IMR-90 (cell line): ENCODE measurements around the gene HERC6. TPM values are rescaled to one million over a fixed set of nuclear protein-coding genes. Genes with fewer than 3 reads are reported as not detected.

Experiments
- ATAC-seq: fragments of 200-7000 bp; cut with Tn5 transposase; 2 replicates; pipeline ENCODE4 v1.9.1; 2020; ENCODE audit warnings: low read depth, mild to moderate bottlenecking, moderate library complexity
- BruUV-seq: library from RNA; stranded (reverse); fragments of 400-500 nt; replicated peaks from 2 replicates; lab custom pipeline; 2021; lab: Mats Ljungman, UMichigan
- CTCF ChIA-PET: fragments of 300-600 bp; formaldehyde crosslinking; extraction: SDS; loops from one replicate; lab custom pipeline; 2021; ENCODE audit warnings: antibody characterized with exemption; lab: Yijun Ruan, JAX
- POLR2A ChIA-PET: fragments of 300-600 bp; sonication (Branson Sonifier 250); formaldehyde crosslinking; loops from one replicate; lab custom pipeline; 2022; ENCODE audit warnings: antibody characterized with exemption; ENCODE audit not compliant: unreplicated experiment; lab: Charles Lee
- DNase-seq: peaks from one replicate; pipeline ENCODE4 v3.0.0; 2013
- H2AFZ ChIP-seq: replicated peaks from 2 replicates; pipeline ENCODE3; 2013; ENCODE audit warnings: low read length, mild to moderate bottlenecking; ENCODE audit not compliant: poor library complexity
- H2AK5ac ChIP-seq: 2 replicates; pipeline ENCODE4 v1.6.1; 2013; ENCODE audit warnings: low read depth, low read length, inconsistent platforms
- H2AK9ac ChIP-seq: replicated peaks from 2 replicates; pipeline ENCODE3; 2013; ENCODE audit warnings: mild to moderate bottlenecking, low read depth, low read length, moderate library complexity; ENCODE audit not compliant: poor library complexity
- H2BK120ac ChIP-seq: 2 replicates; pipeline ENCODE4 v1.6.1; 2013; ENCODE audit warnings: low read depth, low read length, inconsistent platforms
- H2BK15ac ChIP-seq: 3 replicates; pipeline ENCODE4 v1.6.1; 2013; ENCODE audit warnings: low read depth, low read length, inconsistent platforms
- H2BK20ac ChIP-seq: 2 replicates; pipeline ENCODE4 v1.6.1; 2013; ENCODE audit warnings: low read depth, mild to moderate bottlenecking, inconsistent platforms, low read length, moderate library complexity
- H2BK5ac ChIP-seq: 2 replicates; pipeline ENCODE4 v1.6.1; 2013; ENCODE audit warnings: mild to moderate bottlenecking, low read depth, low read length, inconsistent platforms; ENCODE audit not compliant: poor library complexity, severe bottlenecking
- H3K14ac ChIP-seq: replicated peaks from 2 replicates; pipeline ENCODE4 v1.6.1; 2013; ENCODE audit warnings: low read depth, low read length, inconsistent platforms
- H3K18ac ChIP-seq: 2 replicates; pipeline ENCODE4 v1.6.1; 2013; ENCODE audit warnings: low read depth, low read length, control low read depth
- H3K23ac ChIP-seq: 2 replicates; pipeline ENCODE4 v1.6.1; 2013; ENCODE audit warnings: low read depth, low read length, inconsistent platforms
- H3K27ac ChIP-seq: 2 replicates; pipeline ENCODE4 v1.5.1; 2013; ENCODE audit warnings: mild to moderate bottlenecking, control low read depth, low read length; ENCODE audit not compliant: insufficient read depth
- H3K27me3 ChIP-seq: 2 replicates; pipeline ENCODE4 v1.6.1; 2013; ENCODE audit warnings: low read length; ENCODE audit not compliant: control insufficient read depth, insufficient read depth
- H3K36me3 ChIP-seq: 2 replicates; pipeline ENCODE4 v1.6.1; 2013; ENCODE audit warnings: low read length, mixed read lengths; ENCODE audit not compliant: control insufficient read depth, insufficient read depth
- H3K4ac ChIP-seq: 2 replicates; pipeline ENCODE4 v1.6.1; 2013; ENCODE audit warnings: low read depth, low read length, inconsistent platforms
- H3K4me1 ChIP-seq: 2 replicates; pipeline ENCODE4 v1.6.1; 2013; ENCODE audit warnings: low read length, mixed read lengths; ENCODE audit not compliant: control insufficient read depth, insufficient read depth
- H3K4me2 ChIP-seq: 2 replicates; pipeline ENCODE4 v1.6.1; 2013; ENCODE audit warnings: low read depth, mild to moderate bottlenecking, control low read depth, low read length, moderate library complexity
- H3K4me3 ChIP-seq: 2 replicates; pipeline ENCODE4 v1.5.1; 2013; ENCODE audit warnings: low read depth, mild to moderate bottlenecking, control low read depth, low read length, moderate library complexity; ENCODE audit not compliant: insufficient read depth
- H3K56ac ChIP-seq: 2 replicates; pipeline ENCODE4 v1.6.1; 2013; ENCODE audit warnings: low read length, inconsistent platforms; ENCODE audit not compliant: insufficient read depth; ENCODE audit errors: extremely low read depth
- H3K79me1 ChIP-seq, 2 experiments: 2 replicates each; pipeline ENCODE4 v1.6.1; 2013; ENCODE audit warnings: low read length in 2 of 2, inconsistent platforms in 1 of 2, low read depth in 1 of 2
- H3K9ac ChIP-seq: 2 replicates; pipeline ENCODE4 v1.6.1; 2013; ENCODE audit warnings: low read depth, low read length, control low read depth
- H3K9me1 ChIP-seq: 2 replicates; pipeline ENCODE4 v1.6.1; 2013; ENCODE audit warnings: low read length, inconsistent platforms; ENCODE audit not compliant: insufficient read depth
- H3K9me3 ChIP-seq: 2 replicates; pipeline ENCODE4 v1.6.1; 2013; ENCODE audit warnings: low read length; ENCODE audit not compliant: control insufficient read depth, insufficient read depth
- H4K20me1 ChIP-seq: 2 replicates; pipeline ENCODE4 v1.6.1; 2013; ENCODE audit warnings: low read length, inconsistent platforms; ENCODE audit not compliant: insufficient read depth
- H4K5ac ChIP-seq: 2 replicates; pipeline ENCODE4 v1.6.1; 2013; ENCODE audit warnings: mild to moderate bottlenecking, low read depth, low read length, control low read depth
- H4K8ac ChIP-seq, 2 experiments: 2 replicates each; pipeline ENCODE4 v1.6.1; 2013; ENCODE audit warnings: low read depth in 2 of 2, low read length in 2 of 2, control low read depth in 1 of 2, inconsistent platforms in 1 of 2
- H4K91ac ChIP-seq: 2 replicates; pipeline ENCODE4 v1.6.1; 2013; ENCODE audit warnings: low read depth, low read length, inconsistent platforms; ENCODE audit not compliant: insufficient read depth
- BHLHE40 ChIP-seq: fragments of 150-350 bp; IDR thresholded peaks from 2 replicates; pipeline ENCODE4 v1.6.1; 2016; ENCODE audit warnings: mild to moderate bottlenecking, low read depth, low read length
- CEBPB ChIP-seq: IDR thresholded peaks from 2 replicates; pipeline ENCODE4 v1.6.1; 2012; ENCODE audit warnings: low read depth, low read length, improper control_type of control experiment
- CHD1 ChIP-seq: IDR thresholded peaks from 2 replicates; pipeline ENCODE4 v1.6.1; 2012; ENCODE audit warnings: low read depth, low read length, improper control_type of control experiment
- CTCF ChIP-seq: conservative IDR thresholded peaks from 2 replicates; pipeline ENCODE4 v1.5.1; 2012; ENCODE audit warnings: mild to moderate bottlenecking, low read depth, low read length, improper control_type of control experiment
- ELK1 ChIP-seq: fragments of 150-350 bp; IDR thresholded peaks from 2 replicates; pipeline ENCODE4 v1.6.1; 2016; ENCODE audit warnings: low read depth, mild to moderate bottlenecking, low read length, moderate library complexity, borderline replicate concordance
- MAZ ChIP-seq: IDR thresholded peaks from 2 replicates; pipeline ENCODE4 v1.6.1; 2012; ENCODE audit warnings: low read depth, mild to moderate bottlenecking, low read length, improper control_type of control experiment, moderate library complexity, borderline replicate concordance
- MXI1 ChIP-seq: IDR thresholded peaks from 2 replicates; pipeline ENCODE4 v1.6.1; 2012; ENCODE audit warnings: low read depth, mild to moderate bottlenecking, low read length, moderate library complexity, borderline replicate concordance
- POLR2A ChIP-seq: IDR thresholded peaks from 2 replicates; pipeline ENCODE4 v1.6.1; 2012; ENCODE audit warnings: mild to moderate bottlenecking, low read depth, low read length
- RAD21 ChIP-seq: IDR thresholded peaks from 2 replicates; pipeline ENCODE4 v1.6.1; 2012; ENCODE audit warnings: low read length, improper control_type of control experiment
- RCOR1 ChIP-seq: IDR thresholded peaks from 2 replicates; pipeline ENCODE4 v1.6.1; 2012; ENCODE audit warnings: mild to moderate bottlenecking, low read length, improper control_type of control experiment; ENCODE audit not compliant: insufficient replicate concordance
- WGBS, 2 experiments: methylation state at CpG; one replicate each; pipeline versions ENCODE4 v1.1.5 to v1.1.7; 2013; ENCODE audit warnings: missing lambda C conversion rate in 2 of 2; ENCODE audit not compliant: insufficient read length in 1 of 2; ENCODE audit errors: extremely low coverage in 2 of 2; 5-methylcytosine and 5-hydroxymethylcytosine counted together
- dilution Hi-C: fragments of 300-500 bp; cut with HindIII; formaldehyde crosslinking; loops from one replicate; pipeline ENCODE4 v1.14.3; 2018; ENCODE audit warnings: low sequenced_read_pairs; ENCODE audit not compliant: unreplicated experiment
- in situ Hi-C: fragments of 300-500 bp; cut with MboI; formaldehyde crosslinking; loops from 3 replicates; pipeline ENCODE4 v1.14.3; 2019; ENCODE audit warnings: low sequenced_read_pairs, inconsistent platforms, mixed read lengths
- intact Hi-C: fragments of 100-400 bp; cut with micrococcal nuclease; formaldehyde crosslinking; loops from 2 replicates; pipeline ENCODE4 v1.10.0; 2022
- polyA plus RNA-seq, 3 experiments: library from polyadenylated mRNA; depleted of rRNA; stranded (reverse); fragments of >200 nt; gene quantifications; 2 replicates each; pipeline ENCODE4 v1.2.3, GENCODE V29; 2012; ENCODE audit warnings: low replicate concordance in 1 of 3
- total RNA-seq: library from RNA; depleted of rRNA; stranded (reverse); fragments of >200 nt; gene quantifications from 2 replicates; pipeline ENCODE4 v1.2.3, GENCODE V29; 2012

HERC6 gene
- total and polyA plus RNA-seq, 2 of the 4 experiments (the other 2 are of a cell fraction): 0.53 to 1.6 TPM

GRCh38 chr4:88398381-88398780 is 19.7 kb downstream of the HERC6 start:
- in situ Hi-C loops: no loop called here
- Histone ChIP-seq H3K27ac (no peak overlapping the region), H3K9me1 (no peaks in the 10 kb centered on the region), H3K4me2 (no peak overlapping the region), H3K14ac (no peak overlapping the region), H3K56ac (no peak overlapping the region), H4K5ac (no peak overlapping the region), H2AK9ac (no peak overlapping the region), H2BK5ac (no peak overlapping the region), H3K36me3 (no peaks in the 10 kb centered on the region), H3K23ac (no peak overlapping the region), H3K9me3 (no peaks in the 10 kb centered on the region), H4K20me1 (no peaks in the 10 kb centered on the region), H2AK5ac (no peak overlapping the region), H3K79me1 (no peaks in the 10 kb centered on the region), H2BK15ac (no peak overlapping the region), H2AFZ (no peak overlapping the region), H3K27me3 (no peaks in the 10 kb centered on the region), H3K18ac (no peak overlapping the region), H3K4ac (no peak overlapping the region), H2BK120ac (no peak overlapping the region), H3K9ac (no peak overlapping the region), H3K4me1 (no peaks in the 10 kb centered on the region), H4K8ac (no peak overlapping the region), H3K4me3 (no peak overlapping the region), H2BK20ac (no peak overlapping the region), H4K91ac (no peak overlapping the region)
- TF ChIP-seq MAZ (no peak), CEBPB (no peak), CHD1 (no peak), CTCF (no peak), BHLHE40 (no peak), RCOR1 (no peak), MXI1 (no peak), POLR2A (no peak), RAD21 (no peak), ELK1 (no peak)
- dilution Hi-C loops: no loop called here
- no CpG with 5 or more reads among the region's 2 CpGs for WGBS, 2 experiments
- POLR2A ChIA-PET: no interaction called here
- intact Hi-C loops: no loop called here
- no peak for DNase-seq
- CTCF ChIA-PET: no interaction called here
- BruUV-seq: no TSS peak
- ATAC-seq: no peak
